ENCODE measurements around the gene LINGO1.

LINGO1 gene

GRCh38 chr15:77656294-77656693 is 23.6 kb upstream of the LINGO1 start:
- 91 to 93% methylated on average over 12 of the region's 12 CpGs for WGBS, 2 experiments
- no peak overlapping the region for H3K4me3 ChIP-seq (ENCODE audit: insufficient read depth, low read depth, low read length)
- no peaks in the 10 kb centered on the region for H3K9me3 ChIP-seq (ENCODE audit: control insufficient read depth, low read length)
- H3K4me1 ChIP-seq (ENCODE audit: control insufficient read depth, insufficient read depth, low read length): no peaks in the 10 kb centered on the region
- no peak overlapping the region for H3K27ac ChIP-seq (ENCODE audit: insufficient read depth, low read depth, low read length, poor library complexity, severe bottlenecking)
- no peaks in the 10 kb centered on the region for H3K36me3 ChIP-seq (ENCODE audit: control insufficient read depth, insufficient read depth, low read length)
- no peaks in the 10 kb centered on the region for H3K27me3 ChIP-seq (ENCODE audit: control insufficient read depth, insufficient read depth, low read length, poor library complexity, severe bottlenecking)

DNA sequence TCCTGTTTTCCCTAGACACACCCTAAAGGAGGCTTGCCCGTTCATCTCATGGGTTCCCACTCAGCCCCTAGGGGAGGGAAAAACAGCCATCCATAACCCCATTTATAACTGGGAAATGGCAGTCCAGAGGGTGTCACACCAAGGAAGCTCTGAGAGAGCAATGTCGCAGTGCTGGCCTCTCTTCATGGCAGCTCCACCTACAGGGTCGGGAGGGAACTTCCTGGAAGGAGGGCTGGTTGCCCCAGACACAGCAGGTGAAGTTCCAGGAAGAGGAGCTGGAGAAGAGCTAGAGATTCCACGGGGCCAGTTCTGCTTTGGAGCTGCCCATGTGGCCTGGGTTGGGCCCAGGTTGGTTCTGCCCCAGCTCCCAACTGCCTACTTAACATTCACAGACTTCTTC is 22.3 kb upstream of the LINGO1 start:
- H3K9me3 ChIP-seq (ENCODE audit: control insufficient read depth, low read length): no peaks in the 10 kb centered on the region
- H3K36me3 ChIP-seq (ENCODE audit: control insufficient read depth, insufficient read depth, low read length): no peaks in the 10 kb centered on the region
- H3K4me3 ChIP-seq (ENCODE audit: insufficient read depth, low read depth, low read length): no peak overlapping the region
- WGBS, 2 experiments: 33 to 38% methylated on average over 4 of the region's 4 CpGs
- H3K4me1 ChIP-seq (ENCODE audit: control insufficient read depth, insufficient read depth, low read length): peaks cover 3% of the 10 kb centered on the region
- no peaks in the 10 kb centered on the region for H3K27me3 ChIP-seq (ENCODE audit: control insufficient read depth, insufficient read depth, low read length, poor library complexity, severe bottlenecking)
- H3K27ac ChIP-seq (ENCODE audit: insufficient read depth, low read depth, low read length, poor library complexity, severe bottlenecking): no peak overlapping the region

- H3K9me3 ChIP-seq (ENCODE audit: control insufficient read depth, low read length): no peaks in the 10 kb centered on the region
- no peaks in the 10 kb centered on the region for H3K27me3 ChIP-seq (ENCODE audit: control insufficient read depth, insufficient read depth, low read length, poor library complexity, severe bottlenecking)
- H3K27ac ChIP-seq (ENCODE audit: insufficient read depth, low read depth, low read length, poor library complexity, severe bottlenecking): no peak overlapping the region
- 93 to 94% methylated on average over 4 of the region's 4 CpGs for WGBS, 2 experiments
- H3K36me3 ChIP-seq (ENCODE audit: control insufficient read depth, insufficient read depth, low read length): no peaks in the 10 kb centered on the region
- no peak overlapping the region for H3K4me3 ChIP-seq (ENCODE audit: insufficient read depth, low read depth, low read length)
- H3K4me1 ChIP-seq (ENCODE audit: control insufficient read depth, insufficient read depth, low read length): peaks cover 6% of the 10 kb centered on the region
Observed at GRCh38 chr15:77653832-77654480, 21.2 kb upstream of the LINGO1 start.

- WGBS, 2 experiments: 24 to 41% methylated on average over 2 of the region's 2 CpGs
Observed at GRCh38 chr15:77650265-77650664, 17.6 kb upstream of the LINGO1 start.

GRCh38 chr15:77649610-77650009 is 16.9 kb upstream of the LINGO1 start:
- Histone ChIP-seq H3K9me3 (ENCODE audit: control insufficient read depth, low read length) (no peaks in the 10 kb centered on the region), H3K4me3 (ENCODE audit: insufficient read depth, low read depth, low read length) (no peak overlapping the region), H3K27me3 (ENCODE audit: control insufficient read depth, insufficient read depth, low read length, poor library complexity, severe bottlenecking) (no peaks in the 10 kb centered on the region), H3K4me1 (ENCODE audit: control insufficient read depth, insufficient read depth, low read length) (peaks cover 6% of the 10 kb centered on the region), H3K36me3 (ENCODE audit: control insufficient read depth, insufficient read depth, low read length) (no peaks in the 10 kb centered on the region), H3K27ac (ENCODE audit: insufficient read depth, low read depth, low read length, poor library complexity, severe bottlenecking) (no peak overlapping the region)
- WGBS, 2 experiments: 63 to 70% methylated on average over 3 of the region's 3 CpGs

More at GRCh38 chr15:77650265-77650664, 17.6 kb upstream of the LINGO1 start:
- no peak overlapping the region for H3K27ac ChIP-seq (ENCODE audit: insufficient read depth, low read depth, low read length, poor library complexity, severe bottlenecking)
- peaks cover 6% of the 10 kb centered on the region for H3K4me1 ChIP-seq (ENCODE audit: control insufficient read depth, insufficient read depth, low read length)
- no peaks in the 10 kb centered on the region for H3K36me3 ChIP-seq (ENCODE audit: control insufficient read depth, insufficient read depth, low read length)
- H3K4me3 ChIP-seq (ENCODE audit: insufficient read depth, low read depth, low read length): no peak overlapping the region
- H3K27me3 ChIP-seq (ENCODE audit: control insufficient read depth, insufficient read depth, low read length, poor library complexity, severe bottlenecking): no peaks in the 10 kb centered on the region
- no peaks in the 10 kb centered on the region for H3K9me3 ChIP-seq (ENCODE audit: control insufficient read depth, low read length)

DNA sequence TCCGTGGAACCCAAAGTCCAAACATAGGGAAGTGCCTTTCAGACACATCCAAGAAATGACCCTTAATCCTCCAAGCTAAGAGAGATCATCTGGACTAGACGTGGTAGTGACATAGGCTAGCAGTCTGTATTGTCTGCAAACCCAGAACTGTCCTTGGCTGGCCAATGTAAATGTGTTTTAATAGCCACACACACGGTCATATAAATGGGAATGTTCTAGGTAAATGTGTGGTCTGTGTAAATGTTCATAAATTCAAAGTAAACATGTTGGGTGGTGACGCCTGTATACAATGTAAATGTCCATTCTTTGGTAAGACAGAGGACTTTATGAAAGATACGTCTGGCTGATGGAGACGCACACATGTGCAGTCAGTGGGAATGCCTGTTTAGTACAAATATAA is 16.3 kb upstream of the LINGO1 start:
- Histone ChIP-seq H3K27ac (ENCODE audit: insufficient read depth, low read depth, low read length, poor library complexity, severe bottlenecking) (no peak overlapping the region), H3K27me3 (ENCODE audit: control insufficient read depth, insufficient read depth, low read length, poor library complexity, severe bottlenecking) (no peaks in the 10 kb centered on the region), H3K9me3 (ENCODE audit: control insufficient read depth, low read length) (no peaks in the 10 kb centered on the region), H3K36me3 (ENCODE audit: control insufficient read depth, insufficient read depth, low read length) (no peaks in the 10 kb centered on the region), H3K4me3 (ENCODE audit: insufficient read depth, low read depth, low read length) (no peak overlapping the region), H3K4me1 (ENCODE audit: control insufficient read depth, insufficient read depth, low read length) (peaks cover 6% of the 10 kb centered on the region)
- WGBS, 2 experiments: 95 to 96% methylated on average over 6 of the region's 6 CpGs

- H3K36me3 ChIP-seq (ENCODE audit: control insufficient read depth, insufficient read depth, low read length): no peaks in the 10 kb centered on the region
- H3K4me3 ChIP-seq (ENCODE audit: insufficient read depth, low read depth, low read length): no peak overlapping the region
- no peaks in the 10 kb centered on the region for H3K9me3 ChIP-seq (ENCODE audit: control insufficient read depth, low read length)
- no peak overlapping the region for H3K27ac ChIP-seq (ENCODE audit: insufficient read depth, low read depth, low read length, poor library complexity, severe bottlenecking)
- peaks cover 6% of the 10 kb centered on the region for H3K4me1 ChIP-seq (ENCODE audit: control insufficient read depth, insufficient read depth, low read length)
- 94 to 96% methylated on average over 4 of the region's 4 CpGs for WGBS, 2 experiments
- no peaks in the 10 kb centered on the region for H3K27me3 ChIP-seq (ENCODE audit: control insufficient read depth, insufficient read depth, low read length, poor library complexity, severe bottlenecking)
Observed at GRCh38 chr15:77647961-77648360, 15.2 kb upstream of the LINGO1 start.

DNA sequence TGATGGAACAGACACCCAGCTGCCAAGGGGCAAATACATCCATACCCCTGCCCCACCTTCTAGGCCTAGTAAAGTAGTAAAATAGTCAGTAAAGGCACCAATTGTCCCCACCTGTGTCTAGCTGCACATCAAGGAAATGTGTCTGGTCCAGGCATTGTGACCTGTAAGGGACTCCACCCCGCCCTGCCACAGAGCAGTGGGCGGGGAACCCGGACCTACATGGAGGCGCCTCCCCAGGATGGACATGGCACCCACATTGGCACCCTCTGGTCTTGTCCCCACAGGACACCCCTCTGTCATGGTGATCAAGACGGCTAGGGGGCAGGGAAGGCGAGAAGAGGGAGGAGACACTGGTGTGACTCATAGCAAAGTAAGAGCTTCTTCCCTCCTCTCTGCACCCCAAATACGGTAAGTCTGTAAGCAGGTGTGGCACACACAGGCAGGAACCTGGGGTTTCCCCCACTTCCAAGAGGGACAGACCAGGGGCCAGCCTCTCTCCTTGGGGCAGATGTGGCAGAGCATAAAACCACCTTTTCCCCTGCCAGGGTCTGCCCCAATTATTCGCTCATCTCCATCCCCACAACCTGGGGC is 13.5 kb upstream of the LINGO1 start:
- H3K27me3 ChIP-seq (ENCODE audit: control insufficient read depth, insufficient read depth, low read length, poor library complexity, severe bottlenecking): no peaks in the 10 kb centered on the region
- H3K4me3 ChIP-seq (ENCODE audit: insufficient read depth, low read depth, low read length): no peak overlapping the region
- WGBS, 2 experiments: 88 to 89% methylated on average over 8 of the region's 8 CpGs
- H3K27ac ChIP-seq (ENCODE audit: insufficient read depth, low read depth, low read length, poor library complexity, severe bottlenecking): no peak overlapping the region
- no peaks in the 10 kb centered on the region for H3K9me3 ChIP-seq (ENCODE audit: control insufficient read depth, low read length)
- H3K4me1 ChIP-seq (ENCODE audit: control insufficient read depth, insufficient read depth, low read length): peaks cover 6% of the 10 kb centered on the region
- H3K36me3 ChIP-seq (ENCODE audit: control insufficient read depth, insufficient read depth, low read length): no peaks in the 10 kb centered on the region

DNA sequence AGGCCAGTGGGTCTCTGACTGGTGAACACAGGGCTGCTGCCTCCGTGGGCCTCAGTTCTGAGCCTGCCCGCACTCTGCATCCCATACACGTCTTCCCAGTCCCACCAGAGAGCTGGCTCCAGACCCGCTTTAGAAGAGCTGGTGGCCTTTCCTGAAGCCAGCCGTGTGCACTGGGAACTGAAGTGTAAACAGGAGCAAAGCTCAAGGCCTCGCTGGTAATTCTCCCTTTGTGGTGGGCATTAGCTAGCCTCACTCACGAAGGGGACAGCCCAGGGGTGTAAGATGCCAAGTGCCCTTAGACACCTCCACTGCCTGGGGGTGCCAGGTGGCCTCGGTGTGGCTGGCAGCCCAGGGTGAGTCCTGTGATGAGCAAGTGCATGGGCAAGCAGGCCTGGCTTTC is 12.9 kb upstream of the LINGO1 start:
- Histone ChIP-seq H3K36me3 (ENCODE audit: control insufficient read depth, insufficient read depth, low read length) (no peaks in the 10 kb centered on the region), H3K4me1 (ENCODE audit: control insufficient read depth, insufficient read depth, low read length) (peaks cover 6% of the 10 kb centered on the region), H3K9me3 (ENCODE audit: control insufficient read depth, low read length) (no peaks in the 10 kb centered on the region), H3K4me3 (ENCODE audit: insufficient read depth, low read depth, low read length) (no peak overlapping the region), H3K27me3 (ENCODE audit: control insufficient read depth, insufficient read depth, low read length, poor library complexity, severe bottlenecking) (no peaks in the 10 kb centered on the region), H3K27ac (ENCODE audit: insufficient read depth, low read depth, low read length, poor library complexity, severe bottlenecking) (no peak overlapping the region)
- 89 to 90% methylated on average over 8 of the region's 8 CpGs for WGBS, 2 experiments

DNA sequence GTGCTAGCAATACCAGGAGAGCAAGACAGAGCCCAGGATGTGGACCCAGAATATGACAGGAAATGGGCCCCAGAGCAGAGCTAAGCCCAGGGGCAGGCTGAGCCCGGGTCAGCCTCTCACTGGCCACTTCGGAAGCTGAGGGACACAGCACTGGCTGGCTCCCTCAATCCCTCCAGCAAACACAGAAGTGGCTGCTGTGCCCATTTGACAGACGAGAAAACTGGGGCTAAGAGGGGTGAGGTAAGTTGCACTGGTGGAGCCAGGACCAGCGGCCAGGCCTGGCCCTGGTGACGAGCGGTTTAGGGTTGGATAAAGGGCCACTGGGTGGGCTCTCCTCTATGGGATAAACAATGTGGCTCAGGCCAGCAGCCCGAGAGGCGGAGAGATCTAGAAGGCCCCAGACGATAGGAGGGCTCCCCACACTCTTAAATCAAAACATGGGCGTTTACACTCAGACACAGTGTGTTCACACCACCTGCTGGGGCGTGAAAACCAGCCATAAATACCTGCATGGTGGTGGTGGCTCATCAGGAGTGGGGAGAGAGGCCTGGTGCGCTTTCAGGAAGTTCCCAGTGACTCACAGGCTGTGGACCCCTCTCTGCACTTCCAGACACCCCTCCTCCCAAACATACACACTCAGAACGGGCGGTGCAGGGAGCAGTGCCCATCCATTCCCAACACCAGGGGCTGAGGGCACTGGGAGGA is 12.0 kb upstream of the LINGO1 start:
- H3K4me1 ChIP-seq (ENCODE audit: control insufficient read depth, insufficient read depth, low read length): no peaks in the 10 kb centered on the region
- 86 to 88% methylated on average over 14 of the region's 14 CpGs for WGBS, 2 experiments
- no peaks in the 10 kb centered on the region for H3K9me3 ChIP-seq (ENCODE audit: control insufficient read depth, low read length)
- no peaks in the 10 kb centered on the region for H3K27me3 ChIP-seq (ENCODE audit: control insufficient read depth, insufficient read depth, low read length, poor library complexity, severe bottlenecking)
- H3K36me3 ChIP-seq (ENCODE audit: control insufficient read depth, insufficient read depth, low read length): no peaks in the 10 kb centered on the region
- no peak overlapping the region for H3K27ac ChIP-seq (ENCODE audit: insufficient read depth, low read depth, low read length, poor library complexity, severe bottlenecking)
- H3K4me3 ChIP-seq (ENCODE audit: insufficient read depth, low read depth, low read length): no peak overlapping the region

All from ectodermal cell (in vitro differentiated cells).